K562 (cell line): Measurements from ENCODE around the gene FAM199X. TPM values are rescaled to one million over a fixed set of nuclear protein-coding genes. Genes with fewer than 3 reads are reported as not detected.

Experiments
- ARHGAP35 ChIP-seq: fragments of 450-650 bp; IDR thresholded peaks from 2 replicates; pipeline ENCODE4 v1.6.1; 2018; ENCODE audit not compliant: partially characterized antibody
- ASH1L ChIP-seq: fragments of 450-650 bp; IDR thresholded peaks from 2 replicates; pipeline ENCODE4 v1.6.1; 2018; ENCODE audit warnings: borderline replicate concordance, mild to moderate bottlenecking, low read depth; ENCODE audit not compliant: partially characterized antibody
- ATF7 ChIP-seq: fragments of 450-650 bp; IDR thresholded peaks from 2 replicates; pipeline ENCODE4 v1.7.1; 2014; ENCODE audit warnings: mild to moderate bottlenecking, moderate library complexity
- FOXA1 ChIP-seq: fragments of 450-650 bp; IDR thresholded peaks from 2 replicates; pipeline ENCODE4 v1.6.1; 2016; ENCODE audit warnings: mild to moderate bottlenecking, borderline replicate concordance
- KLF6 ChIP-seq: fragments of 250-450 bp; sonication (Bioruptor Pico); IDR thresholded peaks from 2 replicates; pipeline ENCODE4 v1.4.0; 2020; ENCODE audit warnings: mild to moderate bottlenecking, moderate library complexity, borderline replicate concordance
- PCBP1 ChIP-seq: fragments of 200-400 bp; formaldehyde crosslinking; IDR thresholded peaks from 2 replicates; pipeline ENCODE4 v1.6.1; 2018; ENCODE audit warnings: mild to moderate bottlenecking, low read depth, low read length; ENCODE audit not compliant: poor library complexity, severe bottlenecking
- PHF8 ChIP-seq: fragments of 200-600 bp; sonication (generic); IDR thresholded peaks from 2 replicates; pipeline ENCODE4 v1.6.1; 2012; ENCODE audit warnings: mixed run types, mild to moderate bottlenecking, inconsistent platforms, low read length, moderate library complexity, borderline replicate concordance
- PRPF4 ChIP-seq: fragments of 200-400 bp; formaldehyde crosslinking; IDR thresholded peaks from one replicate; pipeline ENCODE4 v1.6.1; 2017; ENCODE audit warnings: low read length, low read depth, mild to moderate bottlenecking; ENCODE audit not compliant: insufficient read depth, poor library complexity, severe bottlenecking
- RUNX1 ChIP-seq: sonication (generic); IDR thresholded peaks from 2 replicates; pipeline ENCODE4 v1.6.1; 2016; ENCODE audit warnings: antibody characterized with exemption, low read depth
- SLC30A9 ChIP-seq: fragments of 250-450 bp; sonication (Bioruptor Pico); IDR thresholded peaks from 2 replicates; pipeline ENCODE4 v1.8.0; 2022; ENCODE audit warnings: mild to moderate bottlenecking, moderate library complexity
- SP2 ChIP-seq: IDR thresholded peaks from 2 replicates; pipeline ENCODE4 v1.6.1; 2011; ENCODE audit warnings: mild to moderate bottlenecking, low read depth, low read length, moderate library complexity; ENCODE audit not compliant: poor library complexity, severe bottlenecking; ENCODE audit errors: extremely low read depth
- TFAM ChIP-seq: fragments of 250-450 bp; sonication (Bioruptor Pico); conservative IDR thresholded peaks from 2 replicates; pipeline ENCODE4 v1.5.0; 2021; ENCODE audit warnings: mild to moderate bottlenecking, moderate library complexity
- ZBTB8A ChIP-seq: fragments of 450-650 bp; IDR thresholded peaks from 2 replicates; pipeline ENCODE4 v1.6.1; 2018; ENCODE audit warnings: mild to moderate bottlenecking, moderate library complexity; ENCODE audit not compliant: partially characterized antibody
- ZNF143 ChIP-seq: sonication (generic); formaldehyde crosslinking; IDR thresholded peaks from 2 replicates; pipeline ENCODE4 v1.9.0; 2022; ENCODE audit warnings: mild to moderate bottlenecking, missing genetic modification reagents
- polyA plus RNA-seq, 8 experiments: library from polyadenylated mRNA; depleted of rRNA in 4 of 8; stranded (reverse) in 5 of 8; unstranded in 3 of 8; fragments of >200 nt; fragmentation: Nextera tagmentation in 2 of 8; fragmentation: Illumina TruSeq in 1 of 8; extraction: Ambion mirVana in 2 of 8; extraction: Trizol in 1 of 8; gene quantifications; 2 replicates each; pipeline versions ENCODE4 v1.2.1 to v1.2.3, GENCODE V29; 2011 to 2014; ENCODE audit warnings: inconsistent platforms in 1 of 8, missing spikeins in 1 of 8
- total RNA-seq, 7 experiments: library from RNA; depleted of rRNA in 6 of 7; stranded (reverse); fragments of >200 nt in 6 of 7; fragmentation: Illumina TruSeq in 2 of 7; extraction: Trizol in 2 of 7; gene quantifications; 2 replicates each; pipeline versions ENCODE4 v1.2.1 to v1.2.3, GENCODE V29; 2011 to 2021; ENCODE audit warnings: low replicate concordance in 1 of 7
- TF ChIP-seq, protein P1 (sequence below): fragments of 150-350 bp; conservative IDR thresholded peaks from 2 replicates; pipeline ENCODE4 v1.6.1; 2014; ENCODE audit warnings: low read length
- TF ChIP-seq, protein P2 (sequence below), 2 experiments: fragments of 450-650 bp; IDR thresholded peaks; 2 replicates each; pipeline ENCODE4 v1.6.1; 2016
- TF ChIP-seq, protein P3 (sequence below): fragments of 250-450 bp; sonication (Bioruptor Pico); IDR thresholded peaks from 2 replicates; pipeline ENCODE4 v1.9.0; 2021; ENCODE audit warnings: mild to moderate bottlenecking, inconsistent platforms
- TF ChIP-seq, protein P4 (sequence below): sonication (generic); formaldehyde crosslinking; IDR thresholded peaks from 2 replicates; pipeline ENCODE4 v1.8.1; 2023; ENCODE audit warnings: mild to moderate bottlenecking, missing genetic modification reagents

The FAM199X gene
- total and polyA plus RNA-seq, 9 of the 15 experiments (the other 6 are each of a cell fraction or from before 2014, with no cell fraction given) = 4.6 to 22.2 (median 13.7) TPM

DNA sequence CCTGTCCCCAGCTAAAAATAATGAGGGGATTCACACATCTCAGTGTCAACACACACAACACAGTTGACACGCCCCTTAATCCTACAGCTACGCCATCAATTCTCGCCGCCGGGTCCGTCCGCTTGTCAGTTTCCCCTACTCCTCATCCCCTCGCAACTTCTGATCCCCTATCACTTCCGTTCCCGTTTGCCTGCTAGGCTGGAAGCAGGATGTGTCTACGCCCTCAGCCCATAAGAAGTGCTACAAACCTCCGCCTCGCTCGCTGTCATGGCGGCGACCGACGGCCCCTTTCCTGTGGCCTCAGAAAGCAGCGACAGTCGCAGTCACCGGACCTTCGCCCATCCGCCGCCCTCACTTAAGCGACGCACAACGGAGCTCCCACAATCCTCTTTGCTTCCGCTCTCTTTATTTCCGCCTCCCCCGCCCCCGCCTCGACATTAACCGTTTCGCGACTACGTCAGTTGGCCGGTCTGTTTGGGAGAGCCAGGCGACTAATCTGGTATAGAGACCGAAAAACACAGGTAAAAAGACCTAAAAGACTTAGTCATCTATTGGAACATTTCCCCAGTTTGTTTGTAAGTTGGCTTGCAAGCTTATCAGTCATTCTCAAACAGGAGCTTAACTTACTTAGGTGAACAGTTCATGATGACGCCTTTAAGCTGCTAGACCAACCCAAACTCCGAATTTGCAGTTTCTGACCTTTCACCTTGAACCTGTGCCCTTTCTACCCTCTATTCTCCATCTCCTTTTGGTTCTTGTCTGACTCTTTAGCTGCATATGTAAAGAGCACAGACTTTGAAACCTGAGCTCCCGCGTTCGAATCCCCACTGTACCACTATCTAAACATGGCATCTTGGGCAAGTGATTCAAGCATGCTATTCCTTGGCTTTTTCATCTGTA is 9.4 kb upstream of the FAM199X start, which contains the start of gene SLC25A53 (continued):
- no peak for TF ChIP-seq SLC30A9
- TF ChIP-seq KLF6 (CRISPR knock-in tag) = no peak
- TF ChIP-seq PCBP1 = no peak
- no peak for TF ChIP-seq ZBTB8A
- TF ChIP-seq, protein P1, sequence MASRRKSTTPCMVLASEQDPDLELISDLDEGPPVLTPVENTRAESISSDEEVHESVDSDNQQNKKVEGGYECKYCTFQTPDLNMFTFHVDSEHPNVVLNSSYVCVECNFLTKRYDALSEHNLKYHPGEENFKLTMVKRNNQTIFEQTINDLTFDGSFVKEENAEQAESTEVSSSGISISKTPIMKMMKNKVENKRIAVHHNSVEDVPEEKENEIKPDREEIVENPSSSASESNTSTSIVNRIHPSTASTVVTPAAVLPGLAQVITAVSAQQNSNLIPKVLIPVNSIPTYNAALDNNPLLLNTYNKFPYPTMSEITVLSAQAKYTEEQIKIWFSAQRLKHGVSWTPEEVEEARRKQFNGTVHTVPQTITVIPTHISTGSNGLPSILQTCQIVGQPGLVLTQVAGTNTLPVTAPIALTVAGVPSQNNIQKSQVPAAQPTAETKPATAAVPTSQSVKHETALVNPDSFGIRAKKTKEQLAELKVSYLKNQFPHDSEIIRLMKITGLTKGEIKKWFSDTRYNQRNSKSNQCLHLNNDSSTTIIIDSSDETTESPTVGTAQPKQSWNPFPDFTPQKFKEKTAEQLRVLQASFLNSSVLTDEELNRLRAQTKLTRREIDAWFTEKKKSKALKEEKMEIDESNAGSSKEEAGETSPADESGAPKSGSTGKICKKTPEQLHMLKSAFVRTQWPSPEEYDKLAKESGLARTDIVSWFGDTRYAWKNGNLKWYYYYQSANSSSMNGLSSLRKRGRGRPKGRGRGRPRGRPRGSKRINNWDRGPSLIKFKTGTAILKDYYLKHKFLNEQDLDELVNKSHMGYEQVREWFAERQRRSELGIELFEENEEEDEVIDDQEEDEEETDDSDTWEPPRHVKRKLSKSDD = 0 out of 2 replicates have a peak, but pooled peaks have one; percentile 63
- TF ChIP-seq PRPF4 = no peak
- peak; percentile 87 for TF ChIP-seq ATF7
- TF ChIP-seq RUNX1 = no peak
- peak; percentile 70; the same call in 1 of the 2 replicates for TF ChIP-seq PHF8
- TF ChIP-seq ARHGAP35 = no peak
- peak; percentile 84 for TF ChIP-seq ZNF143 (CRISPR knock-in tag)
- no peak for TF ChIP-seq FOXA1
- TF ChIP-seq SP2 = no peak
- no peak for TF ChIP-seq TFAM (CRISPR knock-in tag)
- TF ChIP-seq, protein P2, sequence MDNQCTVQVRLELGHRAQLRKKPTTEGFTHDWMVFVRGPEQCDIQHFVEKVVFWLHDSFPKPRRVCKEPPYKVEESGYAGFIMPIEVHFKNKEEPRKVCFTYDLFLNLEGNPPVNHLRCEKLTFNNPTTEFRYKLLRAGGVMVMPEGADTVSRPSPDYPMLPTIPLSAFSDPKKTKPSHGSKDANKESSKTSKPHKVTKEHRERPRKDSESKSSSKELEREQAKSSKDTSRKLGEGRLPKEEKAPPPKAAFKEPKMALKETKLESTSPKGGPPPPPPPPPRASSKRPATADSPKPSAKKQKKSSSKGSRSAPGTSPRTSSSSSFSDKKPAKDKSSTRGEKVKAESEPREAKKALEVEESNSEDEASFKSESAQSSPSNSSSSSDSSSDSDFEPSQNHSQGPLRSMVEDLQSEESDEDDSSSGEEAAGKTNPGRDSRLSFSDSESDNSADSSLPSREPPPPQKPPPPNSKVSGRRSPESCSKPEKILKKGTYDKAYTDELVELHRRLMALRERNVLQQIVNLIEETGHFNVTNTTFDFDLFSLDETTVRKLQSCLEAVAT (IDR thresholded peaks at IDR 0.05) = peak in 1 of 2 experiments; percentile 92; a peak in 1 of 4 replicates
- TF ChIP-seq, protein P3, sequence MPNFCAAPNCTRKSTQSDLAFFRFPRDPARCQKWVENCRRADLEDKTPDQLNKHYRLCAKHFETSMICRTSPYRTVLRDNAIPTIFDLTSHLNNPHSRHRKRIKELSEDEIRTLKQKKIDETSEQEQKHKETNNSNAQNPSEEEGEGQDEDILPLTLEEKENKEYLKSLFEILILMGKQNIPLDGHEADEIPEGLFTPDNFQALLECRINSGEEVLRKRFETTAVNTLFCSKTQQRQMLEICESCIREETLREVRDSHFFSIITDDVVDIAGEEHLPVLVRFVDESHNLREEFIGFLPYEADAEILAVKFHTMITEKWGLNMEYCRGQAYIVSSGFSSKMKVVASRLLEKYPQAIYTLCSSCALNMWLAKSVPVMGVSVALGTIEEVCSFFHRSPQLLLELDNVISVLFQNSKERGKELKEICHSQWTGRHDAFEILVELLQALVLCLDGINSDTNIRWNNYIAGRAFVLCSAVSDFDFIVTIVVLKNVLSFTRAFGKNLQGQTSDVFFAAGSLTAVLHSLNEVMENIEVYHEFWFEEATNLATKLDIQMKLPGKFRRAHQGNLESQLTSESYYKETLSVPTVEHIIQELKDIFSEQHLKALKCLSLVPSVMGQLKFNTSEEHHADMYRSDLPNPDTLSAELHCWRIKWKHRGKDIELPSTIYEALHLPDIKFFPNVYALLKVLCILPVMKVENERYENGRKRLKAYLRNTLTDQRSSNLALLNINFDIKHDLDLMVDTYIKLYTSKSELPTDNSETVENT = no peak
- TF ChIP-seq, protein P4, sequence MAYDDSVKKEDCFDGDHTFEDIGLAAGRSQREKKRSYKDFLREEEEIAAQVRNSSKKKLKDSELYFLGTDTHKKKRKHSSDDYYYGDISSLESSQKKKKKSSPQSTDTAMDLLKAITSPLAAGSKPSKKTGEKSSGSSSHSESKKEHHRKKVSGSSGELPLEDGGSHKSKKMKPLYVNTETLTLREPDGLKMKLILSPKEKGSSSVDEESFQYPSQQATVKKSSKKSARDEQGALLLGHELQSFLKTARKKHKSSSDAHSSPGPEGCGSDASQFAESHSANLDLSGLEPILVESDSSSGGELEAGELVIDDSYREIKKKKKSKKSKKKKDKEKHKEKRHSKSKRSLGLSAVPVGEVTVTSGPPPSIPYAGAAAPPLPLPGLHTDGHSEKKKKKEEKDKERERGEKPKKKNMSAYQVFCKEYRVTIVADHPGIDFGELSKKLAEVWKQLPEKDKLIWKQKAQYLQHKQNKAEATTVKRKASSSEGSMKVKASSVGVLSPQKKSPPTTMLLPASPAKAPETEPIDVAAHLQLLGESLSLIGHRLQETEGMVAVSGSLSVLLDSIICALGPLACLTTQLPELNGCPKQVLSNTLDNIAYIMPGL (CRISPR knock-in tag) = no peak
- TF ChIP-seq ASH1L = peak; percentile 59
